ENCODE data around the gene NPR1. TPM values are rescaled to one million over a fixed set of nuclear protein-coding genes. Genes with fewer than 3 reads are reported as not detected.
"Not testable (repeated sequence)": the region's sequence is repeated elsewhere in the genome, so short reads cannot be mapped to it uniquely, and the experiment has no call there.

Gene NPR1
- total RNA-seq, 3 donors from 2014 or later: 19.9 to 134 (median 46.5) TPM

DNA sequence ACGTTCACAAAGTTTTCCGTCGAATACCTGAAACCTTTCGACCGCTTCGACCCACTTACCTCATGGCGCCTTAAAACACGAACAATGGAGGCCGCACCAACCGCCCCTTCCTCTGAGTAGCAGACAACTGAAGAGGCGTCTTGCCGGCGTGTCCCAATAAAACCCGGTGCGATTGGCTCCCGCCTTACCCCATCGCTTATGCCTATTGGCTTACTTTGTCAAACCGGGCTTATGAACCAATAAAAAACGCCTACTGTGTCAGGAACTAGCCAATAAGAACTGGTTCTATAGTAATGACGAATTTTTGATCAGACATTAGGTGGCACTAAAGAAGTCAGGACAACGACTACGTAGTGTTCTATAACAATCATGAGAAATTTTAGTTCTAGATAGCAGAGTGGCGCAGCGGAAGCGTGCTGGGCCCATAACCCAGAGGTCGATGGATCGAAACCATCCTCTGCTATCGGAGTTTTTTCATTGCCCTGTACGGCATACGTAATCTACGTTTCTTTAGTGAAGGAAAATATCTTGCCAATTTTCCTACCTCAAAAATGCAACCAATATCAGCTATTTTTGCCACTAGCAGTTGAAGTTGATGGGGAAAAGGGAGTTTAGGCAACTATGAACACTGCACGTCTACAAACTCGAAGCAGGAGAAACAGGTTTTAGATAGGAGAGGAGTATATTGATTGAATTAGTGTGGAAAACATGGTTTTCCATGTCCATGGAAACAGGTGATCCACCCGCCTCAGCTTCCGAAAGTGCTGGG is 7.4 kb upstream of the NPR1 start, which contains the start of gene ILF2:
Gene ILF2, minus strand, starts transcription at position 135 of the 769 bp plus-strand sequence. Its CDS starts 71 bp downstream, at position 64.
- Histone ChIP-seq H3K9me3 (no peaks in the 10 kb centered on the region), H3K27ac (peak within 1 kb of the TSS; percentile 85 to 86), H3K27me3 (no peaks in the 10 kb centered on the region), H3K4me3 (peak within 1 kb of the TSS; percentile 82 to 84 (median 84)), H3K4me1 (peaks cover 0 to 12% of the 10 kb centered on the region in 2 donors), H3K36me3 (no peaks in the 10 kb centered on the region)
- intact Hi-C loops (cut with DNase I; ENCODE audit: low total_unique reads): loop anchor here (10.0 kb wide), 1 partner anchor 104 kb away; the partner anchor contains the start of gene SLC27A3
- DNase-seq (ENCODE audit: low spot score in 2 of 2): peak; percentile 99
- TF ChIP-seq, protein P1, sequence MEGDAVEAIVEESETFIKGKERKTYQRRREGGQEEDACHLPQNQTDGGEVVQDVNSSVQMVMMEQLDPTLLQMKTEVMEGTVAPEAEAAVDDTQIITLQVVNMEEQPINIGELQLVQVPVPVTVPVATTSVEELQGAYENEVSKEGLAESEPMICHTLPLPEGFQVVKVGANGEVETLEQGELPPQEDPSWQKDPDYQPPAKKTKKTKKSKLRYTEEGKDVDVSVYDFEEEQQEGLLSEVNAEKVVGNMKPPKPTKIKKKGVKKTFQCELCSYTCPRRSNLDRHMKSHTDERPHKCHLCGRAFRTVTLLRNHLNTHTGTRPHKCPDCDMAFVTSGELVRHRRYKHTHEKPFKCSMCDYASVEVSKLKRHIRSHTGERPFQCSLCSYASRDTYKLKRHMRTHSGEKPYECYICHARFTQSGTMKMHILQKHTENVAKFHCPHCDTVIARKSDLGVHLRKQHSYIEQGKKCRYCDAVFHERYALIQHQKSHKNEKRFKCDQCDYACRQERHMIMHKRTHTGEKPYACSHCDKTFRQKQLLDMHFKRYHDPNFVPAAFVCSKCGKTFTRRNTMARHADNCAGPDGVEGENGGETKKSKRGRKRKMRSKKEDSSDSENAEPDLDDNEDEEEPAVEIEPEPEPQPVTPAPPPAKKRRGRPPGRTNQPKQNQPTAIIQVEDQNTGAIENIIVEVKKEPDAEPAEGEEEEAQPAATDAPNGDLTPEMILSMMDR (IDR thresholded peaks at IDR 0.05): peak in 1 of 3 donors; percentile 42
- TF ChIP-seq POLR2A (IDR thresholded peaks at IDR 0.05) (peak; percentile 93), POLR2AphosphoS5 (IDR thresholded peaks at IDR 0.05) (peak; percentile 89 to 98 (median 93))

DNA sequence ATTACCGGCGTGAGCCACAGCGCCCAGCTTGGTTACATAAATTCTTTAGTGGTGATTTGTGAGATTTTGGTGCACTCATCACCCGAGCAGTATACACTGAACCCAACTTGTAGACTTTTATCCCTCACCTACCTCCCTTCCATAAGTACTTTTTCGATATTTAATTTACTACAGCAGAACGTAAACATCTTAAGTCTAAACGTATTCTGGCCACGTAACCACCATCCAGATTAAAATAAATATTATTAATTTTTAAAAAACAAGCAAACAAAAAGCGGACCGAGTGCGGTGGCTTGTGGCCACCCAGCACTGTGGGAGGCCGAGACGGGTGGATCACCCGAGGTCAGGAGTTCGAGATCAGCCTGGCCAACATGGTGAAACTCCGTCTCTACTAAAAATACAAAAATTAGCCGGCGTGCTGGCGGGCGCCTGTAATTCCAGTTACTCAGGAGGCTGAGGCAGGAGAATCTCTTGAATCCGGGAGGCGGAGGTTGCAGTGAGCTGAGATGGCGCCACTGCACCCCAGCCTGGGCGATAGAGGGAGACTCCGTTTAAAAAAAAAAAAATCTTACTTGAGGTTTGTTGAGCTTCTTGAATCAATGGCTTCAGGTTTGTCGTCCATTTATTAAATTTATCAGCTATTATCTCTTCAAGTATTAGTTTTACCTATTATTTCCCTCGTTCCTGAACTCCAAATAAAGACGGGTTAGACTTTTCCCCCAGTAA is 6.7 kb upstream of the NPR1 start:
- TF ChIP-seq, protein P1 (IDR thresholded peaks at IDR 0.05): peak in 1 of 3 donors; percentile 17
- H3K4me3 ChIP-seq: peak overlapping the region; percentile 39 to 84 (median 62)
- peaks cover 0 to 12% of the 10 kb centered on the region in 2 donors for H3K4me1 ChIP-seq
- not testable (repeated sequence) for H3K36me3 ChIP-seq, H3K27me3 ChIP-seq, H3K9me3 ChIP-seq
- DNase-seq (ENCODE audit: low spot score in 2 of 2): peak in 1 of 2 donors; percentile 62
- intact Hi-C loops (cut with DNase I; ENCODE audit: low total_unique reads): loop anchor here (10.0 kb wide), 1 partner anchor 103 kb away; the partner anchor contains the start of gene SLC27A3
- peak overlapping the region; percentile 85 to 86 for H3K27ac ChIP-seq

DNA sequence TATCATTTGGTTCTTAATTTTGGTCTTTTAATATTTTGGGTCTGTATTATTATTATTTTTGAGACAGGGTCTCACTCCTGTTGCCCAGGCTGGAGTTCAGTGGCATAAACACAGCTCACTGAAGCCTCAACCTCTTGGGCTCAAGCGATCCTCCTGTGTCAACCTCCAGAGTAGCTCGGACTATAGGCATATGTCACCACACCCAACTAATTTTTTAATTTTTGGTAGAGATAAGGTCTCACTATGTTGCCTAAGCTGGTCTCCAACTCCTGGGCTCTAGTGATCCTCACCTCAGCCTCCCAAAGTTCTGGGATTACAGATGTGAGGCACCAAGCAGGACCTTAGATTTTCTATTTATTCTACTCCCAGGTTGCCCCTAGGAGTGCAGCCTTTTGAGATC is 5.0 kb upstream of the NPR1 start:
- no peaks in the 10 kb centered on the region for H3K9me3 ChIP-seq
- intact Hi-C loops (cut with DNase I; ENCODE audit: low total_unique reads): loop anchor here (10.0 kb wide), 1 partner anchor 101 kb away; the partner anchor contains the start of gene SLC27A3
- no peak for TF ChIP-seq POLR2A (IDR thresholded peaks at IDR 0.05)
- TF ChIP-seq, protein P1 (IDR thresholded peaks at IDR 0.05): no peak
- TF ChIP-seq POLR2AphosphoS5 (IDR thresholded peaks at IDR 0.05): no peak
- H3K27ac ChIP-seq: no peak overlapping the region
- no peaks in the 10 kb centered on the region for H3K27me3 ChIP-seq
- no peak overlapping the region for H3K4me3 ChIP-seq
- no peaks in the 10 kb centered on the region for H3K36me3 ChIP-seq
- no peak for DNase-seq (ENCODE audit: low spot score in 2 of 2)
- H3K4me1 ChIP-seq: peaks cover 5 to 19% of the 10 kb centered on the region in 2 donors

DNA sequence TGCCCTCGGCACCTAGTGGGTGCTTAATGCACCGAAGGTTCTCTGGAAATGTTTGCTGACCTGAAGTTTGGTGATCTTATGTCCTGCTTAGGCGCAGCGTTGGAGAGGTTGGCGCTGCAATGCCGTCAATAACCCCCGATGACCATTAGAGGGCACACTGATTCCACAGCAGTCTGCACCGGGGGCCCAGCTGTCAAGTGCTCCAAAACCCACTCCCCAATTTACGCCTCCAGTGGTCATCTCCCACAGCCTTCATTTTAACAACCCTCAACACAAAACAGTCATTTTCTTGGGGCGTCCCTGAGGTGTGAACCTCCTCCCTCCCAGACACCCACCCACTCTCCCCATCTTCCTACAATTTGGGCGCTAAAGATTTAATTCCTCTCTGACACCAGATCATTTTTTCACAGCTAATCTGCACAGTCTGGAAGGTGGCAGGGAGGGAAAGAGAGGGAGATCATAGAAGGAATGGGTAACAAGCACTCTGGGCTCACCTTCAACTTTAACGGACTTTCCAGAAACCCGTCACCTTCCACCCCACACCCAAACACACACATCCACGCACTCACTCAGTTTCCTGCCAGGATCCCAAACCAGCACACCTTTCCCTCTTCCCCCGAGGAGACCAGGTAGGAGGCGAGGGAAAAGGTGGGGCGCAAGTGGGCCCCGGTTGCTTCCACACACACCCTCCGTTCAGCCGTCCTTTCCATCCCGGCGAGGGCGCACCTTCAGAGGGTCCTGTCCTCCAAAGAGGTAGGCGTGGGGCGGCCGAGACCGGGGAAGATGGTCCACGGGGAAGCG is 570 bp upstream of the NPR1 start:
- peaks cover 7 to 10% of the 10 kb centered on the region in 2 donors for H3K4me1 ChIP-seq
- H3K27ac ChIP-seq: peak overlapping the region; percentile 29 to 68
- no peaks in the 10 kb centered on the region for H3K36me3 ChIP-seq
- intact Hi-C loops (cut with DNase I; ENCODE audit: low total_unique reads): loop anchor here (10.0 kb wide), 1 partner anchor 97 kb away; the partner anchor contains the start of gene SLC27A3
- H3K4me3 ChIP-seq: peak overlapping the region; percentile 62 to 92 (median 69)
- H3K27me3 ChIP-seq: peaks cover 0 to 10% of the 10 kb centered on the region in 2 donors
- no peaks in the 10 kb centered on the region for H3K9me3 ChIP-seq
- TF ChIP-seq, protein P1 (IDR thresholded peaks at IDR 0.05): peak; percentile 80 to 86 (median 84)
- TF ChIP-seq POLR2AphosphoS5 (IDR thresholded peaks at IDR 0.05) (no peak), POLR2A (IDR thresholded peaks at IDR 0.05) (no peak)
- no peak for DNase-seq (ENCODE audit: low spot score in 2 of 2)

All from breast epithelium (tissue), 4 donors.